GM13976 (cell line): ENCODE results near the gene TRIM17.

Source experiments
- DNase-seq: peaks from one replicate; pipeline ENCODE4 v3.0.0; 2012; ENCODE audit warnings: low spot score
- CTCF ChIP-seq: IDR thresholded peaks from 2 replicates; pipeline ENCODE4 v1.5.1; 2012; ENCODE audit warnings: borderline replicate concordance, mild to moderate bottlenecking; ENCODE audit not compliant: insufficient read depth; ENCODE audit errors: extremely low read depth, missing control alignments, control extremely low read depth
- in situ Hi-C: fragments of 300-500 bp; cut with MboI; formaldehyde crosslinking; loops from one replicate; pipeline ENCODE4 v1.12.0; 2022; ENCODE audit warnings: low sequenced_read_pairs, mixed read lengths, inconsistent platforms; ENCODE audit not compliant: unreplicated experiment

The TRIM17 gene

GRCh38 chr1:228408041-228408868 is 8.4 kb downstream of the TRIM17 start:
- no peak for DNase-seq
- in situ Hi-C loops, result no loop called here
- TF ChIP-seq CTCF, result no peak

- no peak for TF ChIP-seq CTCF
- no peak for DNase-seq
- in situ Hi-C loops, result no loop called here
Observed at GRCh38 chr1:228407106-228408040, 9.3 kb downstream of the TRIM17 start.

DNA sequence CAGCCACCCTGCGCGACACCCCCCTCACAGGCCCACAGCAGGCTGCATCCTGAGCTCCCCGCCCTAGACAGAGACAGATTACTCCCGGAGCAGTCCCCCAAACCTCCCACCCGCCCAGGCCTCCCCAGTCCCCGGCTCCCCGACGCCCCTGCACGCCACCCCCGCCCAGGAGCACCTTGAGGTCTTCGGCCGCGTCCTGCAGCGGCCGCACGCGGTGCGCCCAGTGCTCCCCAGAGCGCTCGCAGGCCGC is 10.8 kb downstream of the TRIM17 start:
- in situ Hi-C loops, result no loop called here
- no peak for TF ChIP-seq CTCF
- no peak for DNase-seq

GRCh38 chr1:228405200-228405978 is 11.3 kb downstream of the TRIM17 start:
- no peak for TF ChIP-seq CTCF
- no peak for DNase-seq
- in situ Hi-C loops, result no loop called here

- in situ Hi-C loops, result no loop called here
- TF ChIP-seq CTCF, result no peak
- no peak for DNase-seq
Observed at GRCh38 chr1:228404107-228404720, 12.4 kb downstream of the TRIM17 start.

DNA sequence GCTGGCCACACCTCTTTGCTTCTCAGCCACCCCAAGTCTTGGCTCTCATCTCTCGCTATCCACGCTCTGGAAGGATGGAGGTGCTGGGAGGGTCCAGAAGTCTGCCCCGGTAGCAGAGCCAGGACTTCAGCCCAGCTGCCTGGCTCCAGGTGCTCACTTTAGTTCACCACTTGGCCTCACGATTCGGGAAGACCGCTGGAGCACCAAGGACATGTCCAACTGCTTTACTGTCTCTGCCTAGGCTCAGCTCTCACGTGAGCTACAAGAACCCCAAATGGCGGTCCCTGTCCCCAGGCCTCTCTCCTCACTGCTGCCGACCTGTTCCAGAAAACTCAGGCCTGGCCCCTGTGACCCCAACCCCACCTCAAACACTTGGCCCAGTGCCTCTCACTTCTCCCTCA is 13.4 kb downstream of the TRIM17 start:
- DNase-seq, result no peak
- TF ChIP-seq CTCF, result no peak
- in situ Hi-C loops, result no loop called here
